K562 (cell line): ENCODE results near the gene CCNY. TPM values are rescaled to one million over a fixed set of nuclear protein-coding genes. Genes with fewer than 3 reads are reported as not detected.

Source experiments
- CBFA2T2 ChIP-seq: fragments of 450-650 bp; conservative IDR thresholded peaks from 2 replicates; pipeline ENCODE4 v1.6.1; 2017; ENCODE audit warnings: mild to moderate bottlenecking
- CBX1 ChIP-seq: sonication (generic); IDR thresholded peaks from 2 replicates; pipeline ENCODE4 v1.6.1; 2016; ENCODE audit warnings: antibody characterized with exemption, low read depth, mild to moderate bottlenecking
- DPF2 ChIP-seq: fragments of 450-650 bp; IDR thresholded peaks from 2 replicates; pipeline ENCODE4 v1.6.1; 2016
- FOXM1 ChIP-seq, 2 experiments: fragments of 450-650 bp in 1 of 2; sonication (generic) in 1 of 2; formaldehyde crosslinking in 1 of 2; IDR thresholded peaks; 2 replicates each; pipeline versions ENCODE4 v1.6.1 to v1.9.0; 2017 to 2022; ENCODE audit warnings: low read depth in 2 of 2, mild to moderate bottlenecking in 2 of 2, missing genetic modification reagents in 1 of 2, moderate library complexity in 1 of 2
- HEY1 ChIP-seq: fragments of 250-450 bp; sonication (Bioruptor Pico); IDR thresholded peaks from 2 replicates; pipeline ENCODE4 v1.5.0; 2020; ENCODE audit warnings: mild to moderate bottlenecking, moderate library complexity, borderline replicate concordance
- HSF4 ChIP-seq: fragments of 250-450 bp; sonication (Bioruptor Pico); IDR thresholded peaks from 2 replicates; pipeline ENCODE4 v2.1.2; 2022; ENCODE audit warnings: mild to moderate bottlenecking, moderate library complexity, borderline replicate concordance
- KAT7 ChIP-seq: sonication (generic); formaldehyde crosslinking; IDR thresholded peaks from 2 replicates; pipeline ENCODE4 v1.8.0; 2022; ENCODE audit warnings: missing genetic modification reagents, mild to moderate bottlenecking, borderline replicate concordance
- MEIS2 ChIP-seq: fragments of 450-650 bp; IDR thresholded peaks from 2 replicates; pipeline ENCODE4 v1.6.1; 2014; ENCODE audit warnings: mild to moderate bottlenecking; ENCODE audit not compliant: partially characterized antibody
- NONO ChIP-seq, 2 experiments: fragments of 200-400 bp in 1 of 2; fragments of 450-650 bp in 1 of 2; formaldehyde crosslinking in 1 of 2; IDR thresholded peaks; 2 replicates each; pipeline ENCODE4 v1.6.1; 2017; ENCODE audit warnings: low read depth in 2 of 2, mild to moderate bottlenecking in 2 of 2, moderate library complexity in 2 of 2, low read length in 1 of 2
- RFX7 ChIP-seq: fragments of 250-450 bp; sonication (Bioruptor Pico); IDR thresholded peaks from 2 replicates; pipeline ENCODE4 v1.5.1; 2021; ENCODE audit warnings: mild to moderate bottlenecking
- SOX6 ChIP-seq: fragments of 450-650 bp; IDR thresholded peaks from 2 replicates; pipeline ENCODE4 v1.6.1; 2014; ENCODE audit warnings: mild to moderate bottlenecking
- TEAD4 ChIP-seq, 2 experiments: sonication (generic) in 1 of 2; formaldehyde crosslinking in 1 of 2; IDR thresholded peaks; 2 replicates each; pipeline versions ENCODE4 v1.6.1 to v1.8.0; 2012 to 2022; ENCODE audit warnings: borderline replicate concordance in 1 of 2, inconsistent platforms in 1 of 2, low read length in 1 of 2, mild to moderate bottlenecking in 1 of 2, missing genetic modification reagents in 1 of 2
- TOE1 ChIP-seq, 2 experiments: fragments of 450-650 bp in 1 of 2; sonication (generic) in 1 of 2; formaldehyde crosslinking in 1 of 2; IDR thresholded peaks; 2 replicates each; pipeline versions ENCODE4 v1.7.1 to v1.8.0; 2016 to 2022; ENCODE audit warnings: borderline replicate concordance in 2 of 2, mild to moderate bottlenecking in 2 of 2, antibody characterized with exemption in 1 of 2, inconsistent platforms in 1 of 2, low read depth in 1 of 2, missing genetic modification reagents in 1 of 2, moderate library complexity in 1 of 2
- YY1 ChIP-seq, 3 experiments: IDR thresholded peaks; 2 replicates each; pipeline ENCODE4 v1.6.1; 2011; ENCODE audit warnings: low read length in 2 of 3, mild to moderate bottlenecking in 2 of 3, moderate library complexity in 2 of 3, borderline replicate concordance in 1 of 3, control low read depth in 1 of 3, low read depth in 1 of 3; ENCODE audit not compliant: insufficient read depth in 3 of 3, insufficient replicate concordance in 2 of 3, control insufficient read depth in 1 of 3, insufficient read length in 1 of 3; ENCODE audit errors: extremely low read depth in 1 of 3
- ZBTB7A ChIP-seq: IDR thresholded peaks from 2 replicates; pipeline ENCODE4 v1.6.1; 2011; ENCODE audit warnings: low read depth, mild to moderate bottlenecking, low read length, moderate library complexity, borderline replicate concordance; ENCODE audit not compliant: control insufficient read depth
- ZFP30 ChIP-seq: fragments of 250-450 bp; sonication (Bioruptor Pico); IDR thresholded peaks from 2 replicates; pipeline ENCODE4 v1.8.0; 2022; ENCODE audit warnings: moderate library complexity, mild to moderate bottlenecking, inconsistent platforms, borderline replicate concordance
- ZKSCAN3 ChIP-seq: fragments of 250-450 bp; sonication (Bioruptor Pico); IDR thresholded peaks from 2 replicates; pipeline ENCODE4 v1.4.0; 2020
- ZNF224 ChIP-seq: sonication (generic); formaldehyde crosslinking; IDR thresholded peaks from 2 replicates; pipeline ENCODE4 v1.8.0; 2022; ENCODE audit warnings: mild to moderate bottlenecking, missing genetic modification reagents
- ZNF347 ChIP-seq: fragments of 450-650 bp; formaldehyde crosslinking; IDR thresholded peaks from 2 replicates; pipeline ENCODE4 v1.4.0; 2020; ENCODE audit warnings: low read depth, mild to moderate bottlenecking, moderate library complexity
- ZNF696 ChIP-seq: fragments of 250-450 bp; sonication (Bioruptor Pico); conservative IDR thresholded peaks from 2 replicates; pipeline ENCODE4 v1.4.0; 2020; ENCODE audit warnings: mild to moderate bottlenecking, moderate library complexity
- ZNF76 ChIP-seq: fragments of 250-450 bp; sonication (Bioruptor Pico); IDR thresholded peaks from 2 replicates; pipeline ENCODE4 v1.4.0; 2020; ENCODE audit warnings: mild to moderate bottlenecking, moderate library complexity, borderline replicate concordance
- ZSCAN29 ChIP-seq: fragments of 450-650 bp; IDR thresholded peaks from 2 replicates; pipeline ENCODE4 v1.6.1; 2017
- polyA plus RNA-seq, 8 experiments: library from polyadenylated mRNA; depleted of rRNA in 4 of 8; stranded (reverse) in 5 of 8; unstranded in 3 of 8; fragments of >200 nt; fragmentation: Nextera tagmentation in 2 of 8; fragmentation: Illumina TruSeq in 1 of 8; extraction: Ambion mirVana in 2 of 8; extraction: Trizol in 1 of 8; gene quantifications; 2 replicates each; pipeline versions ENCODE4 v1.2.1 to v1.2.3, GENCODE V29; 2011 to 2014; ENCODE audit warnings: inconsistent platforms in 1 of 8, missing spikeins in 1 of 8
- total RNA-seq, 7 experiments: library from RNA; depleted of rRNA in 6 of 7; stranded (reverse); fragments of >200 nt in 6 of 7; fragmentation: Illumina TruSeq in 2 of 7; extraction: Trizol in 2 of 7; gene quantifications; 2 replicates each; pipeline versions ENCODE4 v1.2.1 to v1.2.3, GENCODE V29; 2011 to 2021; ENCODE audit warnings: low replicate concordance in 1 of 7
- TF ChIP-seq, protein P1 (sequence below): fragments of 450-650 bp; IDR thresholded peaks from 2 replicates; pipeline ENCODE4 v1.6.1; 2016; ENCODE audit warnings: borderline replicate concordance

CCNY gene
- total and polyA plus RNA-seq, 9 of the 15 experiments (the other 6 are each of a cell fraction or from before 2014, with no cell fraction given) = 8.4 to 109 (median 38.6) TPM

- TF ChIP-seq, protein P1, sequence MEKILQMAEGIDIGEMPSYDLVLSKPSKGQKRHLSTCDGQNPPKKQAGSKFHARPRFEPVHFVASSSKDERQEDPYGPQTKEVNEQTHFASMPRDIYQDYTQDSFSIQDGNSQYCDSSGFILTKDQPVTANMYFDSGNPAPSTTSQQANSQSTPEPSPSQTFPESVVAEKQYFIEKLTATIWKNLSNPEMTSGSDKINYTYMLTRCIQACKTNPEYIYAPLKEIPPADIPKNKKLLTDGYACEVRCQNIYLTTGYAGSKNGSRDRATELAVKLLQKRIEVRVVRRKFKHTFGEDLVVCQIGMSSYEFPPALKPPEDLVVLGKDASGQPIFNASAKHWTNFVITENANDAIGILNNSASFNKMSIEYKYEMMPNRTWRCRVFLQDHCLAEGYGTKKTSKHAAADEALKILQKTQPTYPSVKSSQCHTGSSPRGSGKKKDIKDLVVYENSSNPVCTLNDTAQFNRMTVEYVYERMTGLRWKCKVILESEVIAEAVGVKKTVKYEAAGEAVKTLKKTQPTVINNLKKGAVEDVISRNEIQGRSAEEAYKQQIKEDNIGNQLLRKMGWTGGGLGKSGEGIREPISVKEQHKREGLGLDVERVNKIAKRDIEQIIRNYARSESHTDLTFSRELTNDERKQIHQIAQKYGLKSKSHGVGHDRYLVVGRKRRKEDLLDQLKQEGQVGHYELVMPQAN = no peak
- TF ChIP-seq ZNF76 (CRISPR knock-in tag) (peak; percentile 61; the same call in 1 of the 2 replicates), YY1 (IDR thresholded peaks at IDR 0.05; ENCODE audit: borderline replicate concordance in 1 of 3, control insufficient read depth in 1 of 3, extremely low read depth in 1 of 3, insufficient read depth in 3 of 3, insufficient read length in 1 of 3, insufficient replicate concordance in 2 of 3, low read depth in 1 of 3, low read length in 2 of 3) (no peak), MEIS2 (peak; percentile 62), HSF4 (CRISPR knock-in tag) (peak; percentile 76; the same call in 1 of the 2 replicates), CBFA2T2 (peak; percentile 87), DPF2 (peak; percentile 94), RFX7 (CRISPR knock-in tag) (no peak), NONO (IDR thresholded peaks at IDR 0.05; ENCODE audit: low read depth in 2 of 2, low read length in 1 of 2) (no peak), ZBTB7A (no peak), TOE1 (IDR thresholded peaks at IDR 0.05; ENCODE audit: borderline replicate concordance) (peak; percentile 93), TOE1 (CRISPR knock-in tag; IDR thresholded peaks at IDR 0.05; ENCODE audit: borderline replicate concordance, low read depth) (no peak), TEAD4 (IDR thresholded peaks at IDR 0.05; ENCODE audit: low read length) (peak; percentile 86), TEAD4 (CRISPR knock-in tag; IDR thresholded peaks at IDR 0.05; ENCODE audit: borderline replicate concordance) (no peak), ZFP30 (no peak), ZNF224 (no peak), KAT7 (CRISPR knock-in tag) (no peak), SOX6 (peak; percentile 86), FOXM1 (IDR thresholded peaks at IDR 0.05; ENCODE audit: low read depth) (peak; percentile 91), FOXM1 (CRISPR knock-in tag; IDR thresholded peaks at IDR 0.05; ENCODE audit: low read depth) (no peak), CBX1 (no peak; the same call in 1 of the 2 replicates), HEY1 (CRISPR knock-in tag) (no peak), ZKSCAN3 (CRISPR knock-in tag) (0 out of 2 replicates have a peak, but pooled peaks have one; percentile 34), ZSCAN29 (no peak), ZNF696 (no peak), ZNF347 (no peak)
Observed at GRCh38 chr10:35391153-35391953, 55.0 kb downstream of the CCNY start (continued).
